H9 (cell line): ENCODE measurements around the gene NANOS2. TPM values are rescaled to one million over a fixed set of nuclear protein-coding genes. Genes with fewer than 3 reads are reported as not detected.

Experiments
- DNase-seq: peaks from one replicate; pipeline ENCODE4 v3.0.0-alpha.2; 2017
- H2AFZ ChIP-seq: one replicate; pipeline ENCODE4 v1.6.1; 2013; ENCODE audit warnings: mild to moderate bottlenecking, low read length, control low read depth, moderate library complexity
- H2AK5ac ChIP-seq: 2 replicates; pipeline ENCODE4 v1.6.1; 2013; ENCODE audit warnings: low read length, control low read depth, mixed read lengths; ENCODE audit not compliant: insufficient read length
- H2BK120ac ChIP-seq: one replicate; pipeline ENCODE4 v1.6.1; 2013; ENCODE audit warnings: low read depth, mild to moderate bottlenecking, low read length, control low read depth, inconsistent platforms; ENCODE audit not compliant: poor library complexity, severe bottlenecking
- H2BK12ac ChIP-seq: 2 replicates; pipeline ENCODE4 v1.6.1; 2013; ENCODE audit warnings: low read length, control low read depth, mixed read lengths, low read depth; ENCODE audit not compliant: insufficient read length
- H2BK15ac ChIP-seq: 2 replicates; pipeline ENCODE4 v1.6.1; 2013; ENCODE audit warnings: low read depth, low read length, control low read depth
- H2BK20ac ChIP-seq: one replicate; pipeline ENCODE4 v1.6.1; 2013; ENCODE audit warnings: low read depth, mild to moderate bottlenecking, low read length, control low read depth, inconsistent platforms; ENCODE audit not compliant: poor library complexity, severe bottlenecking
- H2BK5ac ChIP-seq: 2 replicates; pipeline ENCODE4 v1.6.1; 2013; ENCODE audit warnings: low read length, control low read depth, mixed read lengths; ENCODE audit not compliant: insufficient read length
- H3K14ac ChIP-seq: 2 replicates; pipeline ENCODE4 v1.6.1; 2013; ENCODE audit warnings: low read length, control low read depth; ENCODE audit not compliant: insufficient read depth
- H3K18ac ChIP-seq: 2 replicates; pipeline ENCODE4 v1.6.1; 2013; ENCODE audit warnings: low read depth, mild to moderate bottlenecking, mixed read lengths, low read length, control low read depth; ENCODE audit not compliant: insufficient read length
- H3K23ac ChIP-seq: 2 replicates; pipeline ENCODE4 v1.6.1; 2013; ENCODE audit warnings: low read length, control low read depth, mixed read lengths, low read depth; ENCODE audit not compliant: insufficient read length
- H3K23me2 ChIP-seq: 2 replicates; pipeline ENCODE4 v1.6.1; 2013; ENCODE audit warnings: low read depth, mild to moderate bottlenecking, mixed read lengths, low read length, control low read depth; ENCODE audit not compliant: insufficient read length, poor library complexity, severe bottlenecking
- H3K27ac ChIP-seq: 2 replicates; pipeline ENCODE4 v1.5.1; 2013; ENCODE audit warnings: low read length, control low read depth, mixed read lengths, low read depth; ENCODE audit not compliant: insufficient read length
- H3K27me3 ChIP-seq: 2 replicates; pipeline ENCODE4 v1.6.1; 2013; ENCODE audit warnings: low read length, control low read depth, inconsistent platforms; ENCODE audit not compliant: insufficient read depth
- H3K4ac ChIP-seq: 2 replicates; pipeline ENCODE4 v1.6.1; 2013; ENCODE audit warnings: low read depth, mild to moderate bottlenecking, control low read depth, inconsistent platforms, low read length, moderate library complexity
- H3K4me1 ChIP-seq: 2 replicates; pipeline ENCODE4 v1.6.1; 2013; ENCODE audit warnings: low read length, control low read depth, inconsistent platforms; ENCODE audit not compliant: insufficient read depth
- H3K4me2 ChIP-seq: 2 replicates; pipeline ENCODE4 v1.6.1; 2013; ENCODE audit warnings: low read length, control low read depth, mixed read lengths; ENCODE audit not compliant: insufficient read length, insufficient read depth
- H3K56ac ChIP-seq: 2 replicates; pipeline ENCODE4 v1.6.1; 2013; ENCODE audit warnings: low read depth, mild to moderate bottlenecking, mixed read lengths, low read length, control low read depth; ENCODE audit not compliant: insufficient read length
- H3K79me1 ChIP-seq: 2 replicates; pipeline ENCODE4 v1.6.1; 2013; ENCODE audit warnings: low read depth, mild to moderate bottlenecking, moderate library complexity, low read length, control low read depth, inconsistent platforms; ENCODE audit not compliant: insufficient read depth, poor library complexity, severe bottlenecking
- H3K79me2 ChIP-seq: 2 replicates; pipeline ENCODE4 v1.6.1; 2013; ENCODE audit warnings: low read length, control low read depth, inconsistent platforms; ENCODE audit not compliant: insufficient read depth
- H3K9ac ChIP-seq: 2 replicates; pipeline ENCODE4 v1.6.1; 2013; ENCODE audit warnings: low read length, control low read depth, mixed read lengths; ENCODE audit not compliant: insufficient read length; ENCODE audit errors: extremely low read depth
- H3K9me3 ChIP-seq: one replicate; pipeline ENCODE4 v1.6.1; 2013; ENCODE audit warnings: low read depth, low read length, inconsistent platforms; ENCODE audit not compliant: control insufficient read depth
- H3T11ph ChIP-seq: one replicate; pipeline ENCODE4 v1.6.1; 2013; ENCODE audit warnings: mild to moderate bottlenecking, low read length, control low read depth, inconsistent platforms
- H4K20me1 ChIP-seq: one replicate; pipeline ENCODE4 v1.6.1; 2013; ENCODE audit not compliant: control insufficient read depth, insufficient read length, insufficient read depth
- H4K5ac ChIP-seq: 2 replicates; pipeline ENCODE4 v1.6.1; 2013; ENCODE audit warnings: low read depth, mild to moderate bottlenecking, mixed read lengths, low read length, control low read depth; ENCODE audit not compliant: insufficient read length
- H4K8ac ChIP-seq: replicated peaks from 2 replicates; pipeline ENCODE4 v1.6.1; 2013; ENCODE audit warnings: low read length, control low read depth, mixed read lengths, low read depth; ENCODE audit not compliant: insufficient read length
- H4K91ac ChIP-seq: 2 replicates; pipeline ENCODE4 v1.6.1; 2013; ENCODE audit warnings: low read depth, mild to moderate bottlenecking, moderate library complexity, mixed read lengths, low read length, control low read depth; ENCODE audit not compliant: insufficient read length
- H3K27ac Mint-ChIP-seq, 3 experiments: 2 replicates in 2 of 3; 3 replicates in 1 of 3; pipeline ENCODE4 v1.8.0; 2020 to 2021; ENCODE audit warnings: mixed read lengths in 3 of 3, mild to moderate bottlenecking in 1 of 3, moderate library complexity in 1 of 3
- H3K27me3 Mint-ChIP-seq: 2 replicates; pipeline ENCODE4 v1.8.0; 2021; ENCODE audit warnings: low read depth, mild to moderate bottlenecking, moderate library complexity, mixed read lengths
- H3K36me3 Mint-ChIP-seq, 3 experiments: 2 replicates in 2 of 3; 3 replicates in 1 of 3; pipeline ENCODE4 v1.8.0; 2020 to 2021; ENCODE audit warnings: low read depth in 3 of 3, mixed read lengths in 3 of 3; ENCODE audit not compliant: insufficient read depth in 1 of 3
- H3K4me1 Mint-ChIP-seq, 2 experiments: 2 replicates each; pipeline ENCODE4 v1.8.0; 2020; ENCODE audit warnings: mixed read lengths in 2 of 2
- H3K4me3 Mint-ChIP-seq, 2 experiments: 2 replicates in 1 of 2; 3 replicates in 1 of 2; pipeline ENCODE4 v1.8.0; 2020 to 2021; ENCODE audit warnings: mild to moderate bottlenecking in 2 of 2, mixed read lengths in 2 of 2, moderate library complexity in 1 of 2
- H3K9me3 Mint-ChIP-seq, 2 experiments: 2 replicates in 1 of 2; 3 replicates in 1 of 2; pipeline ENCODE4 v1.8.0; 2020; ENCODE audit warnings: mild to moderate bottlenecking in 2 of 2, mixed read lengths in 2 of 2, moderate library complexity in 1 of 2
- WGBS: extraction: QIAGEN DNeasy Blood & Tissue Kit; methylation state at CpG from one replicate; pipeline ENCODE4 v1.1.7; 2013; ENCODE audit warnings: missing lambda C conversion rate, low lambda C conversion rate, mixed read lengths; ENCODE audit not compliant: insufficient read length; ENCODE audit errors: extremely low coverage; 5-methylcytosine and 5-hydroxymethylcytosine counted together
- total RNA-seq: library from RNA; stranded (reverse); gene quantifications from 2 replicates; pipeline ENCODE4 v1.2.1, GENCODE V29; 2021
- TF ChIP-seq, protein P1 (sequence below): fragments of 200-600 bp; sonication (generic); conservative IDR thresholded peaks from 3 replicates; pipeline ENCODE4 v1.8.0; 2021; ENCODE audit warnings: antibody characterized with exemption, mild to moderate bottlenecking

The NANOS2 gene
- total RNA-seq, 1 experiment from 2014 or later: not detected

DNA sequence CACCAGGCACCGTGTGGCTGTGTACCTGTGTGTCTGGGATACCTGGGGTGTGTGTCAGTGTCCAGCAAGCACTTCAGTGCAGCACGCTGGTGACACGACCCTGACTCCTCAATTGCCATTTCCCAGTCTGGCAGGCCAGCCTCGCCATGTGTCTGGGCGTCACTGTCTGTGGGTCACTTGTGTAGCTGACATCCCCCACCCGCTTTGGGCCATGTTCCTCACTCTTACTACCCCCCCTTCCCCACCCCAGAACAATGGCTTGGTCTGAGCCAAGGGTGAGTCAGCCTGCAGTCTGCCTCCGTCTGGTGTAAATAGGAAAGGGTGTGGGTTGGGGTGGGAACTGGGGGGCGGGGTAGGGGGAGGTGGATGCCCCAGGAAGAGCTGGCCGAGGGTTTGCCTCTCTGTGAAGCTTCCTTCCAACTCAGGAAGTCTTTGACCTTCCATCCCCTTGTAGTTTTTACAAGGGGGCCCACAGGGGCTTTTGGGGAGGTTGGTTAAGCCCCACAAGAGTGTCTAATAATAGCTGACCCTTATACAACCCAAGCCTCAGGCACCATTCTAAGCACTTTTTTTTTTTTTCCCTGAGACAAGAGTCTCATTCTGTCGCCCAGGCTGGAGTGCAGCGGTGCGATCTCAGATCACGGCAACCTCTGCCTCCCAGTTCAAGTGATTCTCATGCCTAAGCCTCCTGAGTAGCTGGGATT lies 41.5 kb upstream of the NANOS2 start:
- H4K20me1 ChIP-seq: peaks cover 3% of the 10 kb centered on the region
- H3K4me2 ChIP-seq: no peak overlapping the region
- H2BK5ac ChIP-seq: no peak overlapping the region
- no peak overlapping the region for H4K5ac ChIP-seq
- H3K23ac ChIP-seq: no peak overlapping the region
- Mint-ChIP-seq H3K4me1 (peaks cover 12 to 29% of the 10 kb centered on the region in 2 experiments), H3K27me3 (peaks cover 53% of the 10 kb centered on the region), H3K27ac (no peak overlapping the region), H3K36me3 (peaks cover 4 to 19% (median 9%) of the 10 kb centered on the region in 3 experiments; a peak in 5 of 7 replicates), H3K4me3 (no peak overlapping the region), H3K9me3 (peaks cover 0 to 1% of the 10 kb centered on the region in 2 experiments; a peak in 1 of 5 replicates)
- no peak overlapping the region for H2BK15ac ChIP-seq
- H2BK12ac ChIP-seq: no peak overlapping the region
- H3K79me2 ChIP-seq: no peaks in the 10 kb centered on the region
- no peak overlapping the region for H2BK120ac ChIP-seq
- H3K9ac ChIP-seq: no peak overlapping the region
- peaks cover 7% of the 10 kb centered on the region for H3K23me2 ChIP-seq
- no CpG with 5 or more reads among the region's 13 CpGs for WGBS
- H3K27me3 ChIP-seq: no peaks in the 10 kb centered on the region
- TF ChIP-seq, protein P1, sequence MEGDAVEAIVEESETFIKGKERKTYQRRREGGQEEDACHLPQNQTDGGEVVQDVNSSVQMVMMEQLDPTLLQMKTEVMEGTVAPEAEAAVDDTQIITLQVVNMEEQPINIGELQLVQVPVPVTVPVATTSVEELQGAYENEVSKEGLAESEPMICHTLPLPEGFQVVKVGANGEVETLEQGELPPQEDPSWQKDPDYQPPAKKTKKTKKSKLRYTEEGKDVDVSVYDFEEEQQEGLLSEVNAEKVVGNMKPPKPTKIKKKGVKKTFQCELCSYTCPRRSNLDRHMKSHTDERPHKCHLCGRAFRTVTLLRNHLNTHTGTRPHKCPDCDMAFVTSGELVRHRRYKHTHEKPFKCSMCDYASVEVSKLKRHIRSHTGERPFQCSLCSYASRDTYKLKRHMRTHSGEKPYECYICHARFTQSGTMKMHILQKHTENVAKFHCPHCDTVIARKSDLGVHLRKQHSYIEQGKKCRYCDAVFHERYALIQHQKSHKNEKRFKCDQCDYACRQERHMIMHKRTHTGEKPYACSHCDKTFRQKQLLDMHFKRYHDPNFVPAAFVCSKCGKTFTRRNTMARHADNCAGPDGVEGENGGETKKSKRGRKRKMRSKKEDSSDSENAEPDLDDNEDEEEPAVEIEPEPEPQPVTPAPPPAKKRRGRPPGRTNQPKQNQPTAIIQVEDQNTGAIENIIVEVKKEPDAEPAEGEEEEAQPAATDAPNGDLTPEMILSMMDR: no peak
- no peaks in the 10 kb centered on the region for H3K9me3 ChIP-seq
- no peak overlapping the region for H3K56ac ChIP-seq
- H2BK20ac ChIP-seq: no peak overlapping the region
- no peak overlapping the region for H4K91ac ChIP-seq
- no peak overlapping the region for H3K27ac ChIP-seq
- H3K79me1 ChIP-seq: no peaks in the 10 kb centered on the region
- no peak overlapping the region for H3T11ph ChIP-seq
- H3K4me1 ChIP-seq: no peaks in the 10 kb centered on the region
- H3K4ac ChIP-seq: no peak overlapping the region
- no peak for DNase-seq
- no peak overlapping the region for H3K18ac ChIP-seq
- no peak overlapping the region; the same call in 1 of the 2 replicates for H3K14ac ChIP-seq
- H4K8ac ChIP-seq: no peak overlapping the region
- H2AK5ac ChIP-seq: no peak overlapping the region
- no peak overlapping the region for H2AFZ ChIP-seq
